LNCAP (cell line): ENCODE results near the gene OGFOD1.

Experiments used
- TF ChIP-seq, protein P1 (sequence below): fragments of 450-650 bp; IDR thresholded peaks from 2 replicates; pipeline ENCODE4 v1.5.1; 2017; ENCODE audit warnings: mild to moderate bottlenecking

The OGFOD1 gene

DNA sequence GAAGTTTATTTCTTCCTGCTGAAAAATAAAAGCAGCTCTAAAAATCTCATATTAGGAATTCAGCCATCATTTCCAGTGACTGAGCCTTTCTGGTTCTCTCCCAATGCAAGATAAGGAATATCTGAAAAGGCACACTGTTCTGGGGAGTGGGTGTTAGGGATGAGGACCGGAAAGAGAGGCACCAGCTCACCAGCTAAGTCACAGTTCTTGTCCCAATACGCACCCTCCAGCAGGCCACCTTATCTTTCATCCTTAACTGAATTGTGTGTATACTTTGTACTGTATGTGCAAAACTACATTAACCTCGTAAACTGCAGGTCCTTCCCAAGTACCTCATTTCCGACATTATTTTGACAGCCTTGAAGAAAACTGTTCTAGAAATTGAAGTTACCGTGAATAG, 37.0 kb upstream of the OGFOD1 start:
- TF ChIP-seq, protein P1, sequence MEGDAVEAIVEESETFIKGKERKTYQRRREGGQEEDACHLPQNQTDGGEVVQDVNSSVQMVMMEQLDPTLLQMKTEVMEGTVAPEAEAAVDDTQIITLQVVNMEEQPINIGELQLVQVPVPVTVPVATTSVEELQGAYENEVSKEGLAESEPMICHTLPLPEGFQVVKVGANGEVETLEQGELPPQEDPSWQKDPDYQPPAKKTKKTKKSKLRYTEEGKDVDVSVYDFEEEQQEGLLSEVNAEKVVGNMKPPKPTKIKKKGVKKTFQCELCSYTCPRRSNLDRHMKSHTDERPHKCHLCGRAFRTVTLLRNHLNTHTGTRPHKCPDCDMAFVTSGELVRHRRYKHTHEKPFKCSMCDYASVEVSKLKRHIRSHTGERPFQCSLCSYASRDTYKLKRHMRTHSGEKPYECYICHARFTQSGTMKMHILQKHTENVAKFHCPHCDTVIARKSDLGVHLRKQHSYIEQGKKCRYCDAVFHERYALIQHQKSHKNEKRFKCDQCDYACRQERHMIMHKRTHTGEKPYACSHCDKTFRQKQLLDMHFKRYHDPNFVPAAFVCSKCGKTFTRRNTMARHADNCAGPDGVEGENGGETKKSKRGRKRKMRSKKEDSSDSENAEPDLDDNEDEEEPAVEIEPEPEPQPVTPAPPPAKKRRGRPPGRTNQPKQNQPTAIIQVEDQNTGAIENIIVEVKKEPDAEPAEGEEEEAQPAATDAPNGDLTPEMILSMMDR = no peak

DNA sequence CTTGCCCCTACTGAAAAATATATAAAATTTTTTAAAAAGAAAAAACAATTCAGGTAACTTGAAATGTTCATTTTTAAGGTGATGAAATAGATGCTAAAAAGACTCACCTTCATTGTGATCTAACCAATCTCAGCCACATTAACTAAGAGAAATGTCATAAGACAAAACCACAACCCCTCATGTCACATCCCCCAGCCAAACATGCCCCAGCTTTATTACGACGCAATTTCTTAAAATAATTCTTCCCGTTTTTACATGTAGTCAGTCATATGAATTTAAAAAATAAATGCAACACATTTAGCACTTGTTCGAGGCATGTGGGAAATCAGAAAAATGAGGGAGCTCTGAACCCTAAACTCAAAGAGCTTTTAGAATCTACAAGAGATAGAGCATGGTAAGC, 35.5 kb upstream of the OGFOD1 start:
- TF ChIP-seq, protein P1 = no peak

DNA sequence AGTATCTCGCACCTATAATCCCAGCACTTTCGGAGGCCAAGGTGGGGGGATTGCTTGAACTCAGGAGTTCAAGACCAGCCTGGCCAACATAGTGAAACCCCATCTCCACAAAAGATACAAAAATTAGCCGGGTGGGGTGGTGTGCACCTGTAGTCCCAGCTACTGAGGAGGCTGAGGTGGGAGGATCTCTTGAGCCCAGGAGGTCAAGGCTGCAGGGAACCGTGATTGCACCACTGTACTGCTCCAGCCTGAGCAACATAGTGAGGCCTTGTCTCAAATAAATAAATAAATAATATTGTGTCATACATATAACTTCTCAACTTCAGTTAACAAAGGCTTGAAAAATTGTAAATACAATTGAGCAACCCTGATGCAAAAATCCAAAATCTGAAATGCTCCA, 34.2 kb upstream of the OGFOD1 start:
- TF ChIP-seq, protein P1 = no peak

DNA sequence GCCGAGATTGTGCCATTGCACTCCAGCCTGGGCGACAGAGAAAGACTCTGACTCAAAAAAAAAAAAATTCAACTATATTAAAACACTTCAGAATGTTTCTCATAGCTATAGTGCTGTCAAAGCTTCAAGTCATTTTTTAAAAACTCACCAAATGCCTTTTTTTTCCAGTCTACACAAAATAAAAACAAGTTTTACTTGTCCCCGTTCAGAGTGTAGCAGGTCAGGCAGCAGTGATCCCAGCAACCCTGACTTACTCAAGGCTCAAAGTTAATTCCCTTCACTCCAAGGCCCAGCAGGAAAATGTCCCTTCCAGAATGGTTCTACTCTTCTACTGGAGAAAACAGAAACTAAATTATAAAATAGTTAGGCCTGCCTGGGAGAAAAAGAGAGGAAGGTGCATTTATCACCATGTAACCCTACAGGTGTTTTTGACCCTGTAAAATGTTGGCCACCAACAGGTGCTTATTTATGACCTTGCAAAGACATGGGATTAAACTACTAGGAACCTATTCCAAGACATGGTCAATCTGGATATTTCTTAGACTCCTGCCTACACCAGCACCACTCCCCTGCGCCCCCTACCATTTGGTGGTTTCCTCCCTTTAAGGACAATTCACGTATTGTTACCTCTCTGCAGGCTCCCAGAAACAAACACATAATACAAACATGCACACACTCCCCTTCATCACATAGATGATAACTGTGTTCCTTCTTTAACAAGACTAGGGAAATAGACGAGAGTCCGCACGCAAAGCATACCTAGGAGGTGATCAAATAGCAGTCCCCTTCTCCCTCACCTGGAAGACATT, 31.4 kb upstream of the OGFOD1 start:
- TF ChIP-seq, protein P1 = no peak

DNA sequence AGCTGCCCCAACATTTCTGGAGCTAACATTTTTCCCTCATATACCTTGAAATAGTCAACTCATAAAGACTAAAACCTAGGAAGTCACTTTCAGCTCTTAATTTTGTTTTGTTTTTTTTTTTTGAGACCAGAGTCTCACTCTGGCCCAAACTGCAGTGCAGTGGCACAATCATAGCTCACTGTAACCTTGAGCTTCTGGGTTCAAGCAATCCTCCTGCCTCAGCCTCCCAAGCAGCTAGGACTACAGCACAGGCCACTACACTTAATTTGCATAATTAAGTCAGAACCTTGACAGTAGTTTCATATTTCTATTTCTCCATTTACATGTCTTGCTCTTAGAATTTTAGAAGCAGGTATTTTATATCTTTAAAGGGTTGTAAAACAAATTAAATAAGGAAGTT, 30.7 kb upstream of the OGFOD1 start:
- TF ChIP-seq, protein P1 = no peak

DNA sequence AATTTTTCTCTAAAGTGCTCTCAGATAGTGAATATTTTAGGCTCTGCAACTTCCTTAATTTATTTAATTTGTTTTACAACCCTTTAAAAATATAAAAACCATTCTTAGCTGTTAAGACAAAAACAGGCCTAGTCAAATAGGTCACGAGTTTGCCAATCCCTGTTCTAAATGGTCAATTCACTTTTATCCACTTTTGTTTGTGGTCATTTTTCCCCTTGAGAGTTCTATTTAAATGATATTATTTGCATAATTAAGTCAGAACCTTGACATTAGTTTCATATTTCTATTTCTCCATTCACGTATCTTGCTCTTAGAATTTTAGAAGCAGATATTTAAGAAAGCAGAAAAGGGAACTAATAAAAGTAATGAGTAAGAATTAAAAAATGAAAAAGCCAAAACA, 30.0 kb upstream of the OGFOD1 start:
- TF ChIP-seq, protein P1 = no peak

DNA sequence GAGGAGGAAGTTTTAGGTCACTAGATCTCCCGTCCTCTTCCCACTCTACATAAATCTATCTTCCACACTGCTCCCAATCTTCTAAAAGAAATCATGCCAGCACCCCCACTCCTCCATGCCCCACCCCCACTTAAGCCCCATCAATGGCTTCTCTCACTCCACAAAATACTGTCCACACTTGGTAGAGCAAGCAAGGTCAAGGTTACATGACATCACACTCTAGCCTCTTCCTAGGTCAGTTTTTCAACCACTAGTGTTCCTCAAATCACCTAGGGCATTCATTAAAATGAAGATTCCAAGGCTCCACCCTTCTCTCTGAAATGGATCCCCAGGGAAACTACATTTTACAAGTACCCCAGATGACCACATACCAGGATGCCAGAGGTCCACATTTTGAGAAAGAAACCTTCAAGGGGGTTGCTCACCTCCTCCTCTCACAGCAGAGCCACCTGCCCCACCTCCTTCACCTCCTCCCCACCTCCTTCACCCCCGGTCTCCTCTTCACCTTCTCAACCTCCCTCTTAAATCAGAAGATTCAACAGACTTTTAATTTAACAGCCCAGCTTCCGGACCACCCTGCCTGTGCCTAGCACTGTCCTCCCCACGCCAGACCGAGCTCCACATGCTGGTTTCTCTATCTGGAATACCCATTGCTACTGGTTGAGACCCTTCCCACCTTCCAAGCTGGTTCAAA, 29.2 kb upstream of the OGFOD1 start:
- TF ChIP-seq, protein P1 = no peak
